Gastrocnemius medialis (tissue), 4 donors: ENCODE measurements around the gene SPEM1.

ENCODE experiments used
- CTCF ChIP-seq, 5 experiments: fragments of 450-650 bp in 3 of 5; fragments of 200-600 bp in 2 of 5; sonication (generic) in 2 of 5; IDR thresholded peaks in 4 of 5; conservative IDR thresholded peaks in 1 of 5; 1 replicate in 4 of 5; 2 replicates in 1 of 5; pipeline ENCODE4 v1.5.1; 2016 to 2019; ENCODE audit warnings: antibody characterized with exemption in 5 of 5, mild to moderate bottlenecking in 3 of 5, moderate library complexity in 3 of 5
- POLR2A ChIP-seq, 2 donors: fragments of 450-650 bp; IDR thresholded peaks; one replicate each; pipeline ENCODE4 v1.6.1; 2017; ENCODE audit warnings: antibody characterized with exemption in 2 of 2, mild to moderate bottlenecking in 2 of 2, moderate library complexity in 2 of 2

- TF ChIP-seq CTCF (IDR thresholded peaks at IDR 0.05 in 4 of 5, conservative IDR thresholded peaks at IDR 0.05 in 1 of 5): no peak
- no peak for TF ChIP-seq POLR2A (IDR thresholded peaks at IDR 0.05)
These were observed 4.3 kb upstream of the SPEM1 start for GRCh38 chr17:7415784-7416183.
